ENCODE data around the gene SNX24. TPM values are rescaled to one million over a fixed set of nuclear protein-coding genes. Genes with fewer than 3 reads are reported as not detected.

Gene SNX24
- total and polyA plus RNA-seq, 8 donors = 1.2 to 38.5 (median 20.0) TPM

DNA sequence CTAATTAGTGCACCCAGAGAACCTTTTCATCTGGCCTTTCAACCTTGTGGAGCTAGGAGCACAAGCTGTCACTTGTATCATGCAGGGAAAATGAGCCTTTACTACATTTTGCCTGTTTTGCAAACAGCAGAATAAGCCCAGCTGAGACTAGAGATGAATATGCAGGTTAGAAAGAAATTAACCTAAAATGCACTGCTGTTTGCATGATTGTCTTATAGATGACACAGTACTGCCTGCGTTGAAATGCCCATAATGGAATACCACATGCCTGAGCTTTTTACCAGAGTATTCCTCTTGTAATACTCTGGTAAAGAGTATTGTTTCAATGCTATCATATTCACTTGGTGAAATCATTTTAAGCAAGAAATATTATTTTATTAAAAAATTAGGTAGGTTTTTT is 90.7 kb downstream of the SNX24 start:
- Histone ChIP-seq H3K4me1 (peaks cover 0 to 16% (median 5%) of the 10 kb centered on the region in 4 donors), H3K9me3 (no peaks in the 10 kb centered on the region), H3K4me3 (no peak overlapping the region), H3K27ac (no peak overlapping the region), H3K36me3 (no peaks in the 10 kb centered on the region), H3K27me3 (no peaks in the 10 kb centered on the region)
- TF ChIP-seq, protein P1, sequence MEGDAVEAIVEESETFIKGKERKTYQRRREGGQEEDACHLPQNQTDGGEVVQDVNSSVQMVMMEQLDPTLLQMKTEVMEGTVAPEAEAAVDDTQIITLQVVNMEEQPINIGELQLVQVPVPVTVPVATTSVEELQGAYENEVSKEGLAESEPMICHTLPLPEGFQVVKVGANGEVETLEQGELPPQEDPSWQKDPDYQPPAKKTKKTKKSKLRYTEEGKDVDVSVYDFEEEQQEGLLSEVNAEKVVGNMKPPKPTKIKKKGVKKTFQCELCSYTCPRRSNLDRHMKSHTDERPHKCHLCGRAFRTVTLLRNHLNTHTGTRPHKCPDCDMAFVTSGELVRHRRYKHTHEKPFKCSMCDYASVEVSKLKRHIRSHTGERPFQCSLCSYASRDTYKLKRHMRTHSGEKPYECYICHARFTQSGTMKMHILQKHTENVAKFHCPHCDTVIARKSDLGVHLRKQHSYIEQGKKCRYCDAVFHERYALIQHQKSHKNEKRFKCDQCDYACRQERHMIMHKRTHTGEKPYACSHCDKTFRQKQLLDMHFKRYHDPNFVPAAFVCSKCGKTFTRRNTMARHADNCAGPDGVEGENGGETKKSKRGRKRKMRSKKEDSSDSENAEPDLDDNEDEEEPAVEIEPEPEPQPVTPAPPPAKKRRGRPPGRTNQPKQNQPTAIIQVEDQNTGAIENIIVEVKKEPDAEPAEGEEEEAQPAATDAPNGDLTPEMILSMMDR (IDR thresholded peaks at IDR 0.05) = no peak
- no peak for TF ChIP-seq EP300 (IDR thresholded peaks at IDR 0.05)
- no peak for TF ChIP-seq POLR2A (IDR thresholded peaks at IDR 0.05)
- no peak for TF ChIP-seq POLR2AphosphoS5 (IDR thresholded peaks at IDR 0.05)
- DNase-seq = no peak
- intact Hi-C loops (cut with DNase I; ENCODE audit: low total_unique reads) = no loop called here
- WGBS, 5 donors = 91 to 94% (median 93%) methylated on average over 1 of the region's 1 CpG

DNA sequence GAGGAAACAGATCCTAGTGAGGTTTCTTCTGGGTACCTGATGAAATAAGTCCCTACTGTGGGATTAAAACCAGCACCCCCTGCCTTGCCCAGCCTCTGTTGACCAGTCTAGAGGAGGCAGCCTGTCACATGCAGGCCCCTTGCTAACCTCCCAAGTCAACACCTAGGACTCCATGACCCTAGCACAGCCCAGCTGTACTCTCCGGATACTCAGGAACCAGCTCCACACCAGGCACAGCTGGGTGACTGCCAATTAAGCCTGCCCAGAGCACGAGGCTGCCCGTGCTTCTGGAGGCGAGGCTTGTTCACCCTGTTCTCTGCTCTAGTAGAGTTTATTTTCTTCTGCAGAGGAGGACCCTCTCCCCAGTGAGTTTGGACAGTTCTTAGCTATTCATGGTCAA is 92.5 kb downstream of the SNX24 start:
- no peak overlapping the region for H3K4me3 ChIP-seq
- H3K27me3 ChIP-seq = no peaks in the 10 kb centered on the region
- no peak overlapping the region for H3K27ac ChIP-seq
- intact Hi-C loops (cut with DNase I; ENCODE audit: low total_unique reads) = no loop called here
- TF ChIP-seq EP300 (IDR thresholded peaks at IDR 0.05) = no peak
- TF ChIP-seq POLR2AphosphoS5 (IDR thresholded peaks at IDR 0.05) = no peak
- no peak for TF ChIP-seq POLR2A (IDR thresholded peaks at IDR 0.05)
- TF ChIP-seq, protein P1 (IDR thresholded peaks at IDR 0.05) = no peak
- peaks cover 0 to 16% (median 7%) of the 10 kb centered on the region in 4 donors for H3K4me1 ChIP-seq
- no peaks in the 10 kb centered on the region for H3K9me3 ChIP-seq
- 17 to 57% (median 35%) methylated on average over 4 of the region's 4 CpGs for WGBS, 5 donors
- peak in 1 of 2 donors; percentile 59 for DNase-seq
- no peaks in the 10 kb centered on the region for H3K36me3 ChIP-seq

DNA sequence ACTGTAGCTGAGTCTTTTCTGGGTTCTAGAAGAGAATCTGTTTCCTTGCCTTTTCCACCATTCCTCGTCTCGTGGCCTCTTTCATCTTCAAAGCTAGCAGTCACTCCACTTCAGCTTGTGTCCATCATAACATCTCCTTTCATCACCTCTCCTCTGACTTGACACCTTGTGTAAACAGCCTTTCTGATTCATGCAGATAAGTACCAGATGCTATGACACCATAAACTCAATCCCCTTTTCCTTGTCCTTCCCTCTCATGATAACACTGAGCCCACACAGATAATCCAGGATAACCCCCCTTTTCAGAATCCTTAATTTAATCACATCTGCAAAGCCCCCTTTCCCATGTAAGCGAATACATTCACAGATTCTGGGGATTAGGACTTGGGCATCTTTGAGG is 95.5 kb downstream of the SNX24 start:
- intact Hi-C loops (cut with DNase I; ENCODE audit: low total_unique reads) = no loop called here
- no peak for DNase-seq
- no peaks in the 10 kb centered on the region for H3K9me3 ChIP-seq
- H3K27ac ChIP-seq = no peak overlapping the region
- TF ChIP-seq POLR2A (IDR thresholded peaks at IDR 0.05) (no peak), POLR2AphosphoS5 (IDR thresholded peaks at IDR 0.05) (no peak), EP300 (IDR thresholded peaks at IDR 0.05) (no peak)
- TF ChIP-seq, protein P1 (IDR thresholded peaks at IDR 0.05) = no peak
- no peaks in the 10 kb centered on the region for H3K36me3 ChIP-seq
- 84 to 99% (median 94%) methylated on average over 3 of the region's 3 CpGs for WGBS, 5 donors
- H3K4me1 ChIP-seq = peaks cover 0 to 16% (median 7%) of the 10 kb centered on the region in 4 donors
- no peaks in the 10 kb centered on the region for H3K27me3 ChIP-seq
- H3K4me3 ChIP-seq = no peak overlapping the region

DNA sequence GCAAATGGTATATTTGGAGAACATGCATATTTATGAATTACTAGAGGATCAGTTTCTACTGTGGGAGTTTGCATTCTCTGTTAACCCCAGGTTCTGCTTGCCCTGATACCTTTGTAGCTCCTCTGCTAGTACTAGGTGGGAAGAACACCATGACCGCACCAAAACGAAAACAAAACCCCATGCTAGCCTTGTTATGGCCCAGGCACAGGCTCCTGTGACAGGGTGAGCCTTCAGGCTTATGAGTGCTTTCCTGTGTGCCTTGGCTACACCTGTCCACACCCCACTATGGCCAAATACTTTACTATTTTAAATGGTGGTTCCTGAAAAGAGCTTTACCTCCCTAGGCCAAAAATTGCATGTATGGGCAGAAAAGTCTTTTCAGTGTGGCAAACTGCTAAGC is 96.3 kb downstream of the SNX24 start:
- intact Hi-C loops (cut with DNase I; ENCODE audit: low total_unique reads) = no loop called here
- DNase-seq = no peak
- peaks cover 0 to 16% (median 7%) of the 10 kb centered on the region in 4 donors for H3K4me1 ChIP-seq
- H3K27ac ChIP-seq = no peak overlapping the region
- no peaks in the 10 kb centered on the region for H3K27me3 ChIP-seq
- H3K9me3 ChIP-seq = no peaks in the 10 kb centered on the region
- TF ChIP-seq POLR2AphosphoS5 (IDR thresholded peaks at IDR 0.05) (no peak), POLR2A (IDR thresholded peaks at IDR 0.05) (no peak), EP300 (IDR thresholded peaks at IDR 0.05) (no peak)
- TF ChIP-seq, protein P1 (IDR thresholded peaks at IDR 0.05) = no peak
- WGBS, 5 donors = 86 to 97% (median 93%) methylated on average over 2 of the region's 2 CpGs
- H3K4me3 ChIP-seq = no peak overlapping the region
- no peaks in the 10 kb centered on the region for H3K36me3 ChIP-seq
